Activated T-cell treated with anti-CD3 and anti-CD28 coated beads, Interleukin-2, amount 50 U/mL, for 72 hours (primary cell): ENCODE data around the gene SLC22A7. TPM values are rescaled to one million over a fixed set of nuclear protein-coding genes. Genes with fewer than 3 reads are reported as not detected.
A peak's percentile ranks its signal among the peaks of the same experiment; 100 is the strongest.

Experiments
- ATAC-seq, 2 donors: fragments of 150-1000 bp; cut with Tn5 transposase; replicated peaks in 1 of 2; 2 replicates each; pipeline ENCODE4 v1.10.0; 2021; ENCODE audit warnings: moderate library complexity in 2 of 2, mild to moderate bottlenecking in 1 of 2
- DNase-seq, 2 donors: peaks; one replicate each; pipeline ENCODE4 v3.0.0; 2021 to 2022; ENCODE audit warnings: mixed read lengths in 1 of 2
- H3K27ac Mint-ChIP-seq: one replicate; pipeline ENCODE4 v1.8.0; 2022; ENCODE audit warnings: mild to moderate bottlenecking, moderate library complexity, mixed read lengths
- H3K27me3 Mint-ChIP-seq: one replicate; pipeline ENCODE4 v1.8.0; 2022; ENCODE audit warnings: low read depth, mixed read lengths
- H3K36me3 Mint-ChIP-seq, 2 donors: one replicate each; pipeline ENCODE4 v1.8.0; 2022; ENCODE audit warnings: mixed read lengths in 2 of 2, mild to moderate bottlenecking in 1 of 2; ENCODE audit not compliant: insufficient read depth in 2 of 2
- H3K4me1 Mint-ChIP-seq: one replicate; pipeline ENCODE4 v1.8.0; 2022; ENCODE audit warnings: low read depth, mixed read lengths
- H3K4me3 Mint-ChIP-seq, 2 donors: one replicate each; pipeline ENCODE4 v1.8.0; 2022; ENCODE audit warnings: mild to moderate bottlenecking in 2 of 2, mixed read lengths in 2 of 2, moderate library complexity in 2 of 2
- H3K9me3 Mint-ChIP-seq, 2 donors: one replicate each; pipeline ENCODE4 v1.8.0; 2022; ENCODE audit warnings: mixed read lengths in 2 of 2
- total RNA-seq, 2 donors: library from RNA; stranded (reverse); gene quantifications; one replicate each; pipeline ENCODE4 v1.2.3, GENCODE V29; 2022

The SLC22A7 gene
- total RNA-seq = not detected

- peaks cover 6% of the 10 kb centered on the region for H3K27me3 Mint-ChIP-seq
These were observed at the start of gene SLC22A7 for GRCh38 chr6:43297644-43298564. Gene SLC22A7, plus strand, starts transcription at chr6:43298260. Its CDS starts 99 bp downstream, at chr6:43298359.

GRCh38 chr6:43248791-43249190 is 49.3 kb upstream of the SLC22A7 start:
- Mint-ChIP-seq H3K27me3 (peaks cover 25% of the 10 kb centered on the region), H3K4me1 (peaks cover 41% of the 10 kb centered on the region), H3K4me3 (no peak overlapping the region), H3K9me3 (no peaks in the 10 kb centered on the region), H3K36me3 (no peaks in the 10 kb centered on the region), H3K27ac (no peak overlapping the region)
- ATAC-seq = no peak
- no peak for DNase-seq

More at GRCh38 chr6:43297644-43298564, at the start of gene SLC22A7:
- DNase-seq (no peak), ATAC-seq (no peak)
- no peaks in the 10 kb centered on the region for H3K9me3 Mint-ChIP-seq
- H3K4me1 Mint-ChIP-seq = no peaks in the 10 kb centered on the region
- no peak within 1 kb of the TSS for H3K4me3 Mint-ChIP-seq
- no peak within 1 kb of the TSS for H3K27ac Mint-ChIP-seq
- H3K36me3 Mint-ChIP-seq = no peaks in the 10 kb centered on the region

GRCh38 chr6:43250992-43251373 is 47.1 kb upstream of the SLC22A7 start:
- Mint-ChIP-seq H3K36me3 (no peaks in the 10 kb centered on the region), H3K4me3 (peak overlapping the region; percentile 5 to 58), H3K9me3 (no peaks in the 10 kb centered on the region), H3K27me3 (peaks cover 25% of the 10 kb centered on the region), H3K4me1 (peaks cover 54% of the 10 kb centered on the region), H3K27ac (no peak overlapping the region)
- DNase-seq (peak in 1 of 2 donors; percentile 26), ATAC-seq (no peak)

- Mint-ChIP-seq H3K9me3 (no peaks in the 10 kb centered on the region), H3K4me1 (peaks cover 46% of the 10 kb centered on the region), H3K4me3 (no peak overlapping the region), H3K27ac (no peak overlapping the region), H3K36me3 (no peaks in the 10 kb centered on the region), H3K27me3 (peaks cover 25% of the 10 kb centered on the region)
- DNase-seq (no peak), ATAC-seq (no peak)
These were observed 44.7 kb upstream of the SLC22A7 start for GRCh38 chr6:43253401-43253800.

- no peaks in the 10 kb centered on the region for H3K9me3 Mint-ChIP-seq
- H3K4me1 Mint-ChIP-seq = peaks cover 46% of the 10 kb centered on the region
- ATAC-seq = peak; percentile 76 to 83
- no peaks in the 10 kb centered on the region for H3K36me3 Mint-ChIP-seq
- no peak overlapping the region for H3K27ac Mint-ChIP-seq
- peak overlapping the region in 1 of 2 donors; percentile 11 for H3K4me3 Mint-ChIP-seq
- H3K27me3 Mint-ChIP-seq = peaks cover 25% of the 10 kb centered on the region
- peak; percentile 39 to 40 for DNase-seq
These were observed 43.8 kb upstream of the SLC22A7 start for GRCh38 chr6:43254138-43254817.

- Mint-ChIP-seq H3K36me3 (no peaks in the 10 kb centered on the region), H3K9me3 (no peaks in the 10 kb centered on the region), H3K27me3 (peaks cover 25% of the 10 kb centered on the region), H3K4me3 (no peak overlapping the region), H3K4me1 (peaks cover 46% of the 10 kb centered on the region), H3K27ac (no peak overlapping the region)
- no peak for DNase-seq
- ATAC-seq = no peak
These were observed 43.2 kb upstream of the SLC22A7 start for GRCh38 chr6:43254846-43255245.

- H3K4me3 Mint-ChIP-seq = no peak overlapping the region
- ATAC-seq (no peak), DNase-seq (no peak)
- no peaks in the 10 kb centered on the region for H3K36me3 Mint-ChIP-seq
- H3K27ac Mint-ChIP-seq = no peak overlapping the region
- H3K4me1 Mint-ChIP-seq = peaks cover 46% of the 10 kb centered on the region
- peaks cover 24% of the 10 kb centered on the region for H3K27me3 Mint-ChIP-seq
- no peaks in the 10 kb centered on the region for H3K9me3 Mint-ChIP-seq
These were observed 42.5 kb upstream of the SLC22A7 start for GRCh38 chr6:43255408-43256054.

- H3K4me1 Mint-ChIP-seq = peaks cover 33% of the 10 kb centered on the region
- ATAC-seq (no peak), DNase-seq (no peak)
- H3K9me3 Mint-ChIP-seq = no peaks in the 10 kb centered on the region
- no peaks in the 10 kb centered on the region for H3K36me3 Mint-ChIP-seq
- no peak overlapping the region for H3K27ac Mint-ChIP-seq
- peaks cover 12% of the 10 kb centered on the region for H3K27me3 Mint-ChIP-seq
- H3K4me3 Mint-ChIP-seq = peak overlapping the region in 1 of 2 donors; percentile 45
These were observed 41.2 kb upstream of the SLC22A7 start for GRCh38 chr6:43256670-43257366.

GRCh38 chr6:43257367-43258145 is 40.5 kb upstream of the SLC22A7 start:
- peak overlapping the region in 1 of 2 donors; percentile 45 for H3K4me3 Mint-ChIP-seq
- DNase-seq (peak; percentile 23 to 25), ATAC-seq (peak; percentile 54 to 63)
- no peaks in the 10 kb centered on the region for H3K36me3 Mint-ChIP-seq
- H3K9me3 Mint-ChIP-seq = no peaks in the 10 kb centered on the region
- H3K4me1 Mint-ChIP-seq = peaks cover 32% of the 10 kb centered on the region
- H3K27me3 Mint-ChIP-seq = peaks cover 6% of the 10 kb centered on the region
- no peak overlapping the region for H3K27ac Mint-ChIP-seq

- ATAC-seq (no peak), DNase-seq (no peak)
- no peak overlapping the region for H3K4me3 Mint-ChIP-seq
- peaks cover 32% of the 10 kb centered on the region for H3K4me1 Mint-ChIP-seq
- no peaks in the 10 kb centered on the region for H3K27me3 Mint-ChIP-seq
- no peaks in the 10 kb centered on the region for H3K36me3 Mint-ChIP-seq
- no peaks in the 10 kb centered on the region for H3K9me3 Mint-ChIP-seq
- no peak overlapping the region for H3K27ac Mint-ChIP-seq
These were observed 39.9 kb upstream of the SLC22A7 start for GRCh38 chr6:43258180-43258579.

GRCh38 chr6:43258807-43259686 is 39.0 kb upstream of the SLC22A7 start:
- H3K9me3 Mint-ChIP-seq = no peaks in the 10 kb centered on the region
- no peak for ATAC-seq
- H3K27me3 Mint-ChIP-seq = no peaks in the 10 kb centered on the region
- H3K4me1 Mint-ChIP-seq = peaks cover 26% of the 10 kb centered on the region
- H3K4me3 Mint-ChIP-seq = no peak overlapping the region
- H3K36me3 Mint-ChIP-seq = no peaks in the 10 kb centered on the region
- DNase-seq = no peak
- H3K27ac Mint-ChIP-seq = no peak overlapping the region
